HG02759 (cell line): Measurements from ENCODE around the gene GRK5.

ENCODE experiments used
- ATAC-seq: cut with Tn5 transposase; IDR thresholded peaks from one replicate; pipeline ENCODE4 v1.9.1; 2021; ENCODE audit warnings: mild to moderate bottlenecking, moderate library complexity; ENCODE audit not compliant: unreplicated experiment

GRK5 gene

DNA sequence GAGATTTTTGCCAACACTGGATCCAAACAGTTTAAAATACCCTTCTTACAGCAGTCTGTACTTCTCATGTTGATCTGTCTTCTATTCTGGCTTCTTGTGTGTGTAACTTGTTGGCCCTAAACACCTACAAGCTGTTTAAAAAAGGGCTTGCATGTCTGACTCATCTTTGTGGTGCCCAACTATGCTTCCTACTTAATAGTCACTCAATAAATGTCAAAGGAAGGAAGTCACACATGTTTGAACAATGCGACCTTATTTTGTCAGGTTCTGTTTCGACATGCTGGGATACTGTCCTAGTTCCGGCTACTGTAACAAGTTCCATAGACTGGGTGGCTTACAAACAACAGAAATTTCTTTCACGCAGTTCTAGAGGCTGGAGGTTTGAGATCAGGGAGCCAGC is 9.4 kb upstream of the GRK5 start:
- ATAC-seq: no peak

DNA sequence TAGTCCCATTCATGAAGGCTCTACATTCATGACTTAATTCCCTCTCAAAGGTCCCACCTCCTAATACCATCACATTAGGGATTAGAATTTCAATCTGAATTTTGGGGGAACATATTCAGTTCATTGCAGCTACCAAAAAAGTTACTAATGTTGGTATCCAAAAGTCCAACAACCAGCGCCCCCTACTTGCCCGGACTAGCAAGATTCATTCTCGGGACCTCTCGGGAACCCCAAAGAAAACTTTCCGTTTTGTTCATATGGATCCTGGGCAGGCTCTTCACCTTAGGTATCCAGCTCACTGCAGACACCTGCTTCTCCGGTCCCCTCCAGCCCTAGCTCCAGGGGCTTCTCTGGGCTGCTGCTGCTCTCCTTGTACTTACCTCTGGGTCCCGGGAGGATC is 8.9 kb upstream of the GRK5 start:
- no peak for ATAC-seq

GRCh38 chr10:119199231-119199992 is 8.0 kb upstream of the GRK5 start:
- ATAC-seq: no peak

GRCh38 chr10:119201233-119201632 is 6.1 kb upstream of the GRK5 start:
- ATAC-seq: no peak

DNA sequence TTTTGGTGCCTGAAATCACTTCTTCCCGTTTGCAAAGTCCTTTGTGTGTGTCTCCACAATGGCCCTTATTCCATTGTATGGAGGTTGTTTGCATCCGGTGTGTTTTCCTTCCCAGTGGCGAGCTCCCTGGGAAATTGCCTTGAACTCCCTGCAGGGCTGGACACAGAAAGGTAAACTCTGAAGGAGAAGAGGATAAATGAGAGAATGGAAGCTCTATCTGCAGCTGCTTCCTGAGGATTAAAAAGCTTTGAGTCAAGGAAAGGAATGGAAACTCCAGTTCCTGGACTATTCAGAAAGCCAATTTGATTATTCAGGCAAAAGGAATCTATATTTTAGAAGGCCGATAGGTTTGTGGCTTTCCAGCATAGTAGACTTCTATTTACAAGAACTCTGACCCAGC is 4.4 kb upstream of the GRK5 start:
- no peak for ATAC-seq

DNA sequence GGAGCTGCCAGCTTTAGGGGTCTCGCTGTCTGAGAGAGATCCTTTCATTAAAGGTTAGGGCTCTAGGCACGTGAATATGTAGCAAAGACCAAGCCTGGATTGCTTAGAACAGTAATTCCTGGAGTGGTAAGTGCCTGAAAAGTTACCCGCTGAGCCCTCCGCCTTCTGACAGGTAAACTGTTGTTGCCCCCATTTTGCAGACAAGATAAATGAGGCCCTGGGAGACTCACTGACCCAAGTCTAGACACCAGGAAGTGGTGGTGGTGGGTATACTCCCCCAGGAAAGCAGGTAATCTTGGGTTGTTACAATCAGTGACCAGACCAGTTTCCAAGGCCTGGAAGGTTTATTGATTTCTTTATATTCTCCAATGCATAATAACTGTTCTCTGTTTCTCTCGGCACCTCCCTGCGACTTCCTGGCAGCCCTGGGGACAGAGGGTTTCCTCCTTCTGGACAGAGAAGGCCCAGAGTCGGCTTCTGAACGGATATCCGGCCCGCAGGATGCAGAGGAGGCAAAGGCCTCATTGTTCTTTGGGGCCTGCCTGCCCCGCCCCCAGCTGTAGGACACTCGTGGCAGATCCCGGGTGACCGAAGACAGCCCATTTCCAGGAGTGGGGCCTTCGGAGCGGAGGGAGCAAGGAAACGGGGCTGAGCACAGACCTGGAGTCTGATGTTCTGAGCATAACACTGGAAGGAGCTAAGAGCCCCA is 1.3 kb upstream of the GRK5 start:
- peak; percentile 22 for ATAC-seq

- ATAC-seq: peak; percentile 69
Measured at GRCh38 chr10:119206603-119207365, 587 bp upstream of the GRK5 start.

DNA sequence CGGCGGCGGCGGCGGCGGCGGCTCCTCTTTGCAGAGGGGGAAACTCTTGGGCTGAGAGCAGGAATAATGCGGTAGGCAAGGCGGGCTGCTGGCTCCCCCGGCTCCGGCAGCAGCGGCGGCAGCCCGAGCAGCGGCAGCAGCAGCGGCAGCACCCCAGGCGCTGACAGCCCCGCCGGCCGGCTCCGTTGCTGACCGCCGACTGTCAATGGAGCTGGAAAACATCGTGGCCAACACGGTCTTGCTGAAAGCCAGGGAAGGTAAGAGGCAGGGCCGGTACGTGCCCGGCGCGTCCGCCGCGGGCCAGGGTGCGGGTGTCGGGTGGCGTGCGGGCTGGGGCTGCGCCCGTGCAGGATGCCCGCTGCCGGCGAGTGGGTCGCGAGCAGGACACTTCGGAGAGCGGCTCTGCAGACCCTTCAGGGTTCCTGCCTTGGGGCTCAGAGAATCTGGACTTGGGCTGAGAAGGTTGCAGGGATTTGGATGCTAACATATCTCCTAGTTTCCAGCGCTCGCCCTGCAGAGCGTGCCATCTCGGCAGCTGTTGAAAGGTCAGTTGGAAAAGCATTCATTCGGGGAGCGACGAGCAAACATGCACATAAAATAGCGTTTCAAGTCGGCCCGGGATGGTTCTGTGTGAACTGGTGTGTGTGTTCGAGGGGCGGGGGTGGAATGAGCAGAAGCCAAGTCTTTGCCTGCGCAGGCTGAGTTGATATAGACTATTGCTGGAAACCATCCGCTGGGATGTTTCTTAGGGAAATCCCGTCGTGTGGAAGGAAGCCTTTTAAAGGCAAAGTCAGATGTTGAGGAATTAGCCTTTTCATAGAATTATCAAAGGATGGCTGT is 562 bp downstream of the GRK5 start:
- ATAC-seq: peak; percentile 12

DNA sequence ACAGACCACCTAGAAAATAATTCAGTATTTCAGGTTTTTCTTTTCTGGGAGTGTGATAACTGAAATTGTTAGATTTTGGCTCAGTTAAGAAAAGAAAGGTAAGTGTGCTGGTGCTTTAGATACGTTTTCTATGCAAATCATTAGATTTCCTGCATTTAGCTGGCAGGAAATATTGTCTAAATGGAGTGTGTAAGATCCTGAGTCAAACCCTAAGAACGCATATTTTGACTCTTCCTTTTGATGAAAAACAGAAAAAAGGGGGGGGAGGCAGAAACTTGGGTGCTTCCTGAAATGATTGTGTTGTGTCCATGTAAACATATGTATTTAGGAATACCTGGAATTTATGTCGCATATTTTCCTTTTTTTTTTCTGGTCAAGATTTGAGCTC is 1.2 kb downstream of the GRK5 start:
- ATAC-seq: no peak

DNA sequence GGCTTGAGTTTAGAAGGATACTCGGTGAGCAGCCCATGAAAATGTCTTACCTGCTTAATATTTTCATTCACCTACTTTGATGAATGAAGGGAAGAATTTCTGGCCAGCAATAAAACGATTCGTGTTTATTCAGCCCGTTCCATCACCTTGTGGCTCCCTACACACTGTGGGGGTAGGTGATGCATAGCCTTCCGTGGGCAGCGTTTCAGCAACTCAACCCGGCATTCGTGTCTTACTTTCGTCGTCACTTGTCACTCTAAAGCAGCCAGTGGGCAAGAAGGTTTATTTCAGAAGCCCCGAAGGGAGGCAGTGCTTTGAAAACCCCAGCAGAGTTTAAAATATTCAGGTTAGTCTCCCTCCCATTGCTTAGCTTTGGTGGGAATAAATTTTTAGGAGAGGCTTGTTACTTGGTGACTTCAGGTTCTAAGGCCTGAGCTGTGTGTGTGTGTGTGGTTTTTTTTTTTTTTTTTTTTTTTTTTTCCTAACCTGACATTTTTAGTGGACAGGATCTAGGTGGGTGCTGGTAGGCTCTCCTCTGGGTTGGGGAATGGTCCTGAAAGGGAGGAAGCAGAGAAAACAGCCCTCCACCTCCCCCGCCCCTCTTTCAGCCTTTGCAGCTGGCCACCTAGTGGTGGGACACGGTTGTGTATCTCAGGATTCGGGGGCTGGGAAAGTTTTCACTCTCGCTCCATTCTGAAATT is 1.8 kb downstream of the GRK5 start:
- no peak for ATAC-seq

DNA sequence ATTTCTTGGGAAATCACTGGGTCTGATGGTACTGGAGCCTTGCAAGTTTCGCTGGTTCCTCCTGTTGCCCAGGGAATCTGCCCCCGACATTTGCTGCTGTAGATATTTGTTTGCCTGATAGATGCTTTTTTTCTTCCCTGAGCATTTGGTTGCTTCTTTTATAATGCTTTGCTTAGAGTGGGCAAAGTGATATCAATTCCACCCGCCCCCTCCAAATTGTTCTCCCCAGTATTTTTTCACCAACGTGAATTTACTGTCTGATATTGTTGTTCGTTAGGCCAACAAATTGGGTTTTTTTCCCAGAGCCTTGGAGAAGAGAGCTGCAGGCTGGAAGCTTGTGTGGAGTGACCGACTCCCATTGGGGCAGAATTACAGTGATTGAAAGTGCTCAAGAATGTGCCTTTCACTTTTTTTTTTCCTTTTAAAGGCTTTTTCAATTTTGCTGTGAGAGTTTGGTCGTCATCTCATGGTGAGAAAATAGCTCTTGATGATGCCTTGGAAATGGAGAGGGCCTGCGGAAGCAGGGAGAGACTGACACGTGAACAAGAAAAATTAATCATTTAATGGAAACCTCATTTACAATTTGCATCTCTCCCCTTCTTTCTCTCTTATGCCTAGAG is 2.5 kb downstream of the GRK5 start:
- ATAC-seq: no peak

- no peak for ATAC-seq
Measured at GRCh38 chr10:119210633-119211032, 3.3 kb downstream of the GRK5 start.

DNA sequence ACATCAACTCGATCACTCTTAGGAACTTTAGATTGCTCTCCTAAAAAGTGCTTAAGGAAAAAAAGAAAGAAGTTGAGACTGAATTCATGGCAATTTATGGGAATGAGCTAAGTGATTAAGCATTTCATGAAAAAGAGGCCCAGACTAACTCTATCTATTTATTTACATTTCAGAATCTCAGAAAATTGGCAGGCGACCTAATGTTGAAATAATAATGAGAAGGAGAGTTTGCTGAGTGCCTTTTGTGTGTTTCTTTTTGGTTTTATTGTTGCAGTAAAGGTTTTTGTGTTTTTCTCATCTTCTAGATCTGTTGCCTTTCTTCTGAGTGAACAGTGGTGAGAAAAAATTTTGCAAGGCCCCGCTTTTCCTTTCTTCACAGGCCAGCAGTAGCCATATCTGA is 3.8 kb downstream of the GRK5 start:
- no peak for ATAC-seq

DNA sequence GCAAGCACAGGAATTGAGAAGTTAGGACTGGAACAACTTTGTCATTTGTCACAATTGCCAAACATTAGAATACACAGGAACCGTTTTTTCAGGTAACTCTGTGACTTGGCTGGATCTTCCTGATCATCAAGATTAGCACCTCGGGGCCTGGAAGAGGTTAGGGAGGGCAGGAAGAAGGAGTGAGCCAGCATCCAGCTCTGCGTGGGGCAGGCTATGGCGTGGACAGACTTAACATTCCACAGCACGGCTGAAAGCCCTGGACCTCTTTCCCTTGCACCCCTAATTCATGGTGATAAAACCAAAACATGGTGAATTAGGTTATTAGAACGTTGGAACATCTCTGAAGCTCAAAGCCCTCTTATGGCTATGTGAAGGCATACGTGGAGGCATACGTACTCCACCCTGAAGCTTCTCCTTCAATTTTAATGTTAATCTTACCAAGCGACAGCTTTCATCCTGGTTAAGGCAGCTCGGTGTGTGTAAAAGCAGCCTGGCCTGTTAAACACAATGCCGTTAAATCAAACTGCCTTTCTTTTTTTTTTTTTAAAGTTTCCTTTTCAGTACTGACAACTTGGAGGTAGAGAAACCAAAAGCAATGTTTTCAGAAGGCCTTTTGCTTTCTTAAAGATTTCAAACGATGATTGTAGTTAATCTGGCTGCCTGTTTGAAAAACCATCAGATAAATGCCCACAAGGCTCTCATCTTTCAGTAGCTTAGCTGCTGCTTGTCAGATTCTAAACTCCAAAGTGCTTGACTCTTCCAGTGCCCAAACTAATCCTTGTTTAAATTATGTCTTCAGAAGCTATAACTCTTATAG is 4.5 kb downstream of the GRK5 start:
- no peak for ATAC-seq

DNA sequence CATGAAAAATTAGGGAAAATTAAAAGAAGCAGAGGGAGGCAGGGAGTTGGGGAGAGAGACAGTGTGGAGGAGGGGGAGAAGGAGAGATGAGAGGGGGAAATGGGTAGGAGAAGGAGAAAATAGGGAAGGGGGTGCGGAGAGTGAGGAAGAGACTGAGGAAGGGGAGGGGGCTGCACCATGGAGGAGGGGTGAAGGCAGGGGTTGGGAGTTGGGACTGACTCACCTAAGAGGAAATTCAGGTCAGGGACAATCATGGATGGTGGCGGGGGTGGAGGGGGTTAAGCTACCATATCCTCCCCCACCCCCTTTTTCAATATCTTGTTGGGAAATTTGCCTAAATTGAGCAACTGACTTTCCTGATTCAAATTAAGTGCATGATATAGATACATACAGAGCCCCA is 8.0 kb downstream of the GRK5 start:
- no peak for ATAC-seq

GRCh38 chr10:119216127-119216526 is 8.8 kb downstream of the GRK5 start:
- ATAC-seq: no peak

DNA sequence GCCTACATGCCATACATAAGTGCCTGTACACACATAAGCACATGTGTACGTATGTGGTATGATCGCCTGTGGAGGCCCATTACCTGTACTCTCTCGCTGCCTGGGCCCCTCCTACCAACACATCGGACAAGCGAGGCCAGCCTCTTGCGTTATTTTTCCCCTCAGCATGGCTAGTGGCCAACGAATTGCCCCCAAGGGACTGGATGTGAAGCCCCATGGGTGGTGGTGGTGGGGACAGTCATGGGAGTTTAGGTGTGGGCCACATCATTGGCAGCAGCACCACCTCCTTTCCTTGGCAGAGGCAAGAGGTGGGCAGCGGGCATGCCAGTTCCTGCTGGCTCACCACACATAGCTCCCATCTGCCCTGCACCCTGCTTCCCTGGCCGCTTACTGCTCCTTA is 10.0 kb downstream of the GRK5 start:
- no peak for ATAC-seq

- ATAC-seq: no peak
Measured at GRCh38 chr10:119217991-119218490, 10.7 kb downstream of the GRK5 start.

DNA sequence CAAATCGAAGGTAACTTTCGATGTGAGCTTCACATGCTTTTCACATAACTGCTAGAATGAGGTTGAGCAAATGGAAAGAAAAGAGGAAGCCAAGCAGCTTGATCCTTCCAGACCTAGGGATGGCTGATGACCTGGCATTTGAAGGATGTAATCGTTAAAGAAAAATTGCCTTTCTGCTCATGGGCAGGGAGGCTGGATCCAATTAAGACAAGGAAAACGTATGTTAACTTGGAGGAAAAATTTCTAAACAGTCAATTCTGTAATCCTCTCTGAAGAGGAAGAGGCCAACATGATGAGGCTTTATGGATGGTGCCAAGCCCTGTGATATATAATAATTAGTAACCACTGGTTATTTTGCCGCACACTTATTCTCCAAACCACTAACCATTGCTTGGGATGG is 12.5 kb downstream of the GRK5 start:
- no peak for ATAC-seq
